Raji (cell line): ENCODE measurements around the gene NONO.

ENCODE experiments used
- POLR2A ChIP-seq: IDR thresholded peaks from 2 replicates; pipeline ENCODE4 v1.6.1; 2011; ENCODE audit warnings: low read depth, low read length, control low read depth; ENCODE audit not compliant: insufficient read depth

NONO gene

GRCh38 chrX:71269801-71270395, 13.5 kb upstream of the NONO start:
- TF ChIP-seq POLR2A, result no peak

GRCh38 chrX:71282514-71283402, 677 bp upstream of the NONO start:
- TF ChIP-seq POLR2A, result peak; percentile 35; the same call in 1 of the 2 replicates

- no peak for TF ChIP-seq POLR2A
Observed at GRCh38 chrX:71285929-71286328, 2.5 kb downstream of the NONO start.

- no peak for TF ChIP-seq POLR2A
Observed at GRCh38 chrX:71291381-71291780, 7.9 kb downstream of the NONO start.

- no peak for TF ChIP-seq POLR2A
Observed at GRCh38 chrX:71292669-71293365, 9.4 kb downstream of the NONO start.

GRCh38 chrX:71296806-71297205, 13.4 kb downstream of the NONO start:
- no peak for TF ChIP-seq POLR2A

GRCh38 chrX:71298119-71298518, 14.7 kb downstream of the NONO start:
- TF ChIP-seq POLR2A, result no peak

- TF ChIP-seq POLR2A, result no peak
Observed at GRCh38 chrX:71301195-71301924, 17.9 kb downstream of the NONO start, which contains the start of gene ITGB1BP2. TSS of gene ITGB1BP2 (plus strand) at chrX:71301750. CDS start at chrX:71301807, 57 bp downstream.

GRCh38 chrX:71302461-71303213, 19.2 kb downstream of the NONO start:
- TF ChIP-seq POLR2A, result no peak

- no peak for TF ChIP-seq POLR2A
Observed at GRCh38 chrX:71304561-71304960, 21.1 kb downstream of the NONO start.

GRCh38 chrX:71315917-71316316, 32.5 kb downstream of the NONO start:
- no peak for TF ChIP-seq POLR2A

GRCh38 chrX:71320126-71320525, 36.7 kb downstream of the NONO start:
- TF ChIP-seq POLR2A, result no peak

- no peak for TF ChIP-seq POLR2A
Observed at GRCh38 chrX:71321731-71322130, 38.3 kb downstream of the NONO start.

GRCh38 chrX:71326394-71326793, 43.0 kb downstream of the NONO start:
- no peak for TF ChIP-seq POLR2A
